ENCODE data around the gene ARFGEF2. TPM values are rescaled to one million over a fixed set of nuclear protein-coding genes. Genes with fewer than 3 reads are reported as not detected.

ARFGEF2 gene
- total and polyA plus RNA-seq, 2 of the 4 experiments (the other 2 are of a cell fraction): 10.3 to 39.1 TPM

DNA sequence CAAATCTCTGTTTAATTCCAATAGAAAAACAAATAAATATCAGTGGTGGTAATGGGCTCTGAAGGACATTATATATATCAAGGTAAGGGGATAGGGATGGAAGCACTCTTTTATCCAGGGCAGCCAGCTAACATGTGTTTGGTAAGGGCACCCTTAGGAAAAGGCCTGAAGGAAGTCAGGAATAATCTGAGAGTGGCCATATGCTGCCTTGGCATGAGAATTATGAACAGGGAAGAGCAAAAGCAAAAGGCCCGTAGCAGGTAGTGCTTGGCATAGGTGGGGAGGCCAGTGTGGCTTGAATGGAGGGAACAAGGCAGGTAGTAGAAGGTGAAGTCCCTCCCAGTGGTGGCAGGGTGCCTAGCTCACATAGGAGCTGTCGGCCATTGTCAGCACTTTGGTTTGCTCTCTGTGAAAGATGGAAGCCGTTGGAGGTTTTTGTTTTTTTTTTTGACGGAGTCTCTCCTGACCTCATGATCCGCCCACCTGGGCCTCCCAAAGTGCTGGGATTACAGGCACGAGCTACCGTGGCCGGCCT, 85.0 kb downstream of the ARFGEF2 start:
- Histone ChIP-seq H3K27ac (ENCODE audit: insufficient read depth, low read length) (no peak overlapping the region), H3K4me2 (ENCODE audit: low read depth, low read length) (no peak overlapping the region), H4K91ac (ENCODE audit: insufficient read depth, low read depth, low read length) (no peak overlapping the region), H2AK9ac (replicated peaks; ENCODE audit: low read depth, low read length, poor library complexity) (no peak overlapping the region), H2BK20ac (ENCODE audit: low read depth, low read length) (no peak overlapping the region), H2BK15ac (ENCODE audit: low read depth, low read length) (no peak overlapping the region), H3K14ac (replicated peaks; ENCODE audit: low read depth, low read length) (no peak overlapping the region), H3K79me1 (ENCODE audit: low read depth in 1 of 2, low read length in 2 of 2) (peaks cover 3 to 5% of the 10 kb centered on the region in 2 experiments; a peak in 1 of 4 replicates), H2AFZ (replicated peaks; ENCODE audit: low read length, poor library complexity) (no peak overlapping the region), H3K9ac (ENCODE audit: low read depth, low read length) (no peak overlapping the region), H2BK120ac (ENCODE audit: low read depth, low read length) (no peak overlapping the region), H3K23ac (ENCODE audit: low read depth, low read length) (no peak overlapping the region), H2AK5ac (ENCODE audit: low read depth, low read length) (no peak overlapping the region), H2BK5ac (ENCODE audit: low read depth, low read length, poor library complexity, severe bottlenecking) (no peak overlapping the region), H3K36me3 (ENCODE audit: control insufficient read depth, insufficient read depth, low read length) (peaks cover 34% of the 10 kb centered on the region), H4K8ac (ENCODE audit: low read depth in 2 of 2, low read length in 2 of 2) (no peak overlapping the region), H3K4me1 (ENCODE audit: control insufficient read depth, insufficient read depth, low read length) (no peaks in the 10 kb centered on the region), H4K5ac (ENCODE audit: low read depth, low read length) (no peak overlapping the region), H3K9me1 (ENCODE audit: insufficient read depth, low read length) (no peaks in the 10 kb centered on the region), H3K27me3 (ENCODE audit: control insufficient read depth, insufficient read depth, low read length) (no peaks in the 10 kb centered on the region), H3K56ac (ENCODE audit: extremely low read depth, insufficient read depth, low read length) (no peak overlapping the region), H3K4me3 (ENCODE audit: insufficient read depth, low read depth, low read length) (no peak overlapping the region), H4K20me1 (ENCODE audit: insufficient read depth, low read length) (no peaks in the 10 kb centered on the region), H3K9me3 (ENCODE audit: control insufficient read depth, insufficient read depth, low read length) (no peaks in the 10 kb centered on the region), H3K4ac (ENCODE audit: low read depth, low read length) (no peak overlapping the region), H3K18ac (ENCODE audit: low read depth, low read length) (no peak overlapping the region)
- dilution Hi-C loops (cut with HindIII; ENCODE audit: low sequenced_read_pairs, unreplicated experiment): no loop called here
- no peak for ATAC-seq (ENCODE audit: low read depth)
- TF ChIP-seq SMC3 (IDR thresholded peaks at IDR 0.05; ENCODE audit: low read depth, low read length) (no peak), RCOR1 (IDR thresholded peaks at IDR 0.05; ENCODE audit: insufficient replicate concordance, low read length) (no peak), FOS (IDR thresholded peaks at IDR 0.05; ENCODE audit: low read depth, low read length) (no peak), NFE2L2 (IDR thresholded peaks at IDR 0.05; ENCODE audit: low read depth, low read length) (no peak), MAZ (IDR thresholded peaks at IDR 0.05; ENCODE audit: borderline replicate concordance, low read depth, low read length) (no peak), POLR2A (IDR thresholded peaks at IDR 0.05; ENCODE audit: low read depth, low read length) (no peak), RAD21 (IDR thresholded peaks at IDR 0.05; ENCODE audit: low read length) (no peak), CEBPB (IDR thresholded peaks at IDR 0.05; ENCODE audit: low read depth, low read length) (no peak), MXI1 (IDR thresholded peaks at IDR 0.05; ENCODE audit: borderline replicate concordance, low read depth, low read length) (no peak), RFX5 (IDR thresholded peaks at IDR 0.05; ENCODE audit: low read depth, low read length) (no peak)
- TF ChIP-seq, protein P1, sequence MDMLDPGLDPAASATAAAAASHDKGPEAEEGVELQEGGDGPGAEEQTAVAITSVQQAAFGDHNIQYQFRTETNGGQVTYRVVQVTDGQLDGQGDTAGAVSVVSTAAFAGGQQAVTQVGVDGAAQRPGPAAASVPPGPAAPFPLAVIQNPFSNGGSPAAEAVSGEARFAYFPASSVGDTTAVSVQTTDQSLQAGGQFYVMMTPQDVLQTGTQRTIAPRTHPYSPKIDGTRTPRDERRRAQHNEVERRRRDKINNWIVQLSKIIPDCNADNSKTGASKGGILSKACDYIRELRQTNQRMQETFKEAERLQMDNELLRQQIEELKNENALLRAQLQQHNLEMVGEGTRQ (IDR thresholded peaks at IDR 0.05; ENCODE audit: low read depth, low read length): no peak
- TF ChIP-seq, protein P2, sequence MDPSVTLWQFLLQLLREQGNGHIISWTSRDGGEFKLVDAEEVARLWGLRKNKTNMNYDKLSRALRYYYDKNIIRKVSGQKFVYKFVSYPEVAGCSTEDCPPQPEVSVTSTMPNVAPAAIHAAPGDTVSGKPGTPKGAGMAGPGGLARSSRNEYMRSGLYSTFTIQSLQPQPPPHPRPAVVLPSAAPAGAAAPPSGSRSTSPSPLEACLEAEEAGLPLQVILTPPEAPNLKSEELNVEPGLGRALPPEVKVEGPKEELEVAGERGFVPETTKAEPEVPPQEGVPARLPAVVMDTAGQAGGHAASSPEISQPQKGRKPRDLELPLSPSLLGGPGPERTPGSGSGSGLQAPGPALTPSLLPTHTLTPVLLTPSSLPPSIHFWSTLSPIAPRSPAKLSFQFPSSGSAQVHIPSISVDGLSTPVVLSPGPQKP (IDR thresholded peaks at IDR 0.05; ENCODE audit: borderline replicate concordance, low read depth, low read length): no peak
- TF ChIP-seq, protein P3, sequence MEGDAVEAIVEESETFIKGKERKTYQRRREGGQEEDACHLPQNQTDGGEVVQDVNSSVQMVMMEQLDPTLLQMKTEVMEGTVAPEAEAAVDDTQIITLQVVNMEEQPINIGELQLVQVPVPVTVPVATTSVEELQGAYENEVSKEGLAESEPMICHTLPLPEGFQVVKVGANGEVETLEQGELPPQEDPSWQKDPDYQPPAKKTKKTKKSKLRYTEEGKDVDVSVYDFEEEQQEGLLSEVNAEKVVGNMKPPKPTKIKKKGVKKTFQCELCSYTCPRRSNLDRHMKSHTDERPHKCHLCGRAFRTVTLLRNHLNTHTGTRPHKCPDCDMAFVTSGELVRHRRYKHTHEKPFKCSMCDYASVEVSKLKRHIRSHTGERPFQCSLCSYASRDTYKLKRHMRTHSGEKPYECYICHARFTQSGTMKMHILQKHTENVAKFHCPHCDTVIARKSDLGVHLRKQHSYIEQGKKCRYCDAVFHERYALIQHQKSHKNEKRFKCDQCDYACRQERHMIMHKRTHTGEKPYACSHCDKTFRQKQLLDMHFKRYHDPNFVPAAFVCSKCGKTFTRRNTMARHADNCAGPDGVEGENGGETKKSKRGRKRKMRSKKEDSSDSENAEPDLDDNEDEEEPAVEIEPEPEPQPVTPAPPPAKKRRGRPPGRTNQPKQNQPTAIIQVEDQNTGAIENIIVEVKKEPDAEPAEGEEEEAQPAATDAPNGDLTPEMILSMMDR (conservative IDR thresholded peaks at IDR 0.05; ENCODE audit: low read depth, low read length): no peak
- no CpG with 5 or more reads among the region's 8 CpGs for whole genome bisulfite sequencing, 2 experiments (ENCODE audit: extremely low coverage in 2 of 2, insufficient read length in 1 of 2)
- DNase-seq: no peak
- POLR2A ChIA-PET (ENCODE audit: unreplicated experiment): no interaction called here
- in situ Hi-C loops (cut with MboI; ENCODE audit: low sequenced_read_pairs): no loop called here
- BruUV-seq (replicated peaks): no TSS peak
- intact Hi-C loops (cut with micrococcal nuclease): no loop called here
- CTCF ChIA-PET: no interaction called here

Data from IMR-90 (cell line).